HG03066 (cell line): Measurements from ENCODE around the gene UBTF.
A peak's percentile ranks its signal among the peaks of the same experiment; 100 is the strongest.
"Not testable (repeated sequence)": the region's sequence is repeated elsewhere in the genome, so short reads cannot be mapped to it uniquely, and the experiment has no call there.

Experiments
- ATAC-seq: cut with Tn5 transposase; IDR thresholded peaks from one replicate; pipeline ENCODE4 v1.9.1; 2021; ENCODE audit warnings: low read depth; ENCODE audit not compliant: unreplicated experiment

The UBTF gene

GRCh38 chr17:44247876-44248736, 28.6 kb upstream of the UBTF start:
- no peak for ATAC-seq

GRCh38 chr17:44247440-44247841, 28.0 kb upstream of the UBTF start:
- no peak for ATAC-seq

GRCh38 chr17:44241106-44241624, 21.7 kb upstream of the UBTF start:
- ATAC-seq: no peak

- ATAC-seq: not testable (repeated sequence)
These were observed 18.4 kb upstream of the UBTF start for GRCh38 chr17:44237886-44238285.

- no peak for ATAC-seq
These were observed 17.0 kb upstream of the UBTF start for GRCh38 chr17:44236444-44236991.

GRCh38 chr17:44235583-44235936, 16.1 kb upstream of the UBTF start:
- no peak for ATAC-seq

GRCh38 chr17:44233582-44233981, 14.1 kb upstream of the UBTF start:
- no peak for ATAC-seq

GRCh38 chr17:44232061-44232460, 12.6 kb upstream of the UBTF start:
- ATAC-seq: no peak

- ATAC-seq: no peak
These were observed 10.7 kb upstream of the UBTF start for GRCh38 chr17:44230140-44230539.

GRCh38 chr17:44229090-44229489, 9.6 kb upstream of the UBTF start:
- no peak for ATAC-seq

- no peak for ATAC-seq
These were observed 4.1 kb upstream of the UBTF start for GRCh38 chr17:44223541-44224071.

GRCh38 chr17:44222112-44222869, 2.8 kb upstream of the UBTF start:
- ATAC-seq: no peak

- ATAC-seq: no peak
These were observed 2.3 kb upstream of the UBTF start for GRCh38 chr17:44221862-44222111.

GRCh38 chr17:44221084-44221861, 1.8 kb upstream of the UBTF start:
- ATAC-seq: no peak

GRCh38 chr17:44220213-44221083, 973 bp upstream of the UBTF start:
- ATAC-seq: no peak

GRCh38 chr17:44219108-44219615, 313 bp downstream of the UBTF start:
- ATAC-seq: peak; percentile 22

- peak; percentile 26 for ATAC-seq
These were observed 949 bp downstream of the UBTF start for GRCh38 chr17:44218344-44219107.

- ATAC-seq: no peak
These were observed 1.6 kb downstream of the UBTF start for GRCh38 chr17:44217738-44218343.
